DND-41 (cell line): ENCODE data around the gene TRPC4.

ENCODE experiments used
- ATAC-seq: fragments of 200-7000 bp; cut with Tn5 transposase; 3 replicates; pipeline ENCODE4 v1.9.1; 2021; ENCODE audit warnings: low read depth; ENCODE audit not compliant: insufficient read depth
- DNase-seq: peaks from one replicate; pipeline ENCODE4 v3.0.0-alpha.2; 2020
- H2AFZ ChIP-seq: 2 replicates; pipeline ENCODE4 v1.6.0; 2012; ENCODE audit warnings: low read depth, low read length
- H3K27ac ChIP-seq: 2 replicates; pipeline ENCODE4 v1.5.1; 2012; ENCODE audit warnings: low read length, inconsistent platforms
- H3K27me3 ChIP-seq: fragments of 200-600 bp; sonication (generic); 2 replicates; pipeline ENCODE4 v1.6.0; 2012; ENCODE audit warnings: low read length, mild to moderate bottlenecking, inconsistent platforms; ENCODE audit not compliant: insufficient read depth, poor library complexity
- H3K36me3 ChIP-seq: 2 replicates; pipeline ENCODE4 v1.5.1; 2012; ENCODE audit warnings: low read length, inconsistent platforms; ENCODE audit not compliant: insufficient read depth
- H3K4me1 ChIP-seq: 2 replicates; pipeline ENCODE4 v1.5.1; 2012; ENCODE audit warnings: mild to moderate bottlenecking, low read length; ENCODE audit not compliant: insufficient read depth
- H3K4me2 ChIP-seq: 2 replicates; pipeline ENCODE4 v1.6.0; 2012; ENCODE audit warnings: mild to moderate bottlenecking, moderate library complexity, low read length, inconsistent platforms; ENCODE audit not compliant: insufficient read depth
- H3K4me3 ChIP-seq, 2 experiments: fragments of 200-600 bp in 1 of 2; shearing (Covaris generic) in 1 of 2; 2 replicates each; pipeline ENCODE4 v1.5.1; 2012 to 2016; ENCODE audit warnings: inconsistent platforms in 2 of 2, low read length in 2 of 2, mild to moderate bottlenecking in 2 of 2, low read depth in 1 of 2, moderate library complexity in 1 of 2
- H3K79me2 ChIP-seq: 2 replicates; pipeline ENCODE4 v1.6.0; 2012; ENCODE audit warnings: low read length, inconsistent platforms; ENCODE audit not compliant: insufficient read depth
- H3K9ac ChIP-seq: 2 replicates; pipeline ENCODE4 v1.6.0; 2012; ENCODE audit warnings: low read depth, mild to moderate bottlenecking, inconsistent platforms, low read length, moderate library complexity
- H3K9me3 ChIP-seq: 2 replicates; pipeline ENCODE4 v1.5.1; 2012; ENCODE audit warnings: low read length, moderate library complexity, mild to moderate bottlenecking, inconsistent platforms; ENCODE audit not compliant: insufficient read depth, severe bottlenecking
- H4K20me1 ChIP-seq: 2 replicates; pipeline ENCODE4 v1.6.0; 2012; ENCODE audit warnings: low read length; ENCODE audit not compliant: insufficient read depth
- CTCF ChIP-seq: IDR thresholded peaks from 2 replicates; pipeline ENCODE4 v1.5.1; 2012; ENCODE audit warnings: borderline replicate concordance, low read length, moderate library complexity, mild to moderate bottlenecking; ENCODE audit not compliant: poor library complexity, severe bottlenecking; ENCODE audit errors: extremely low read depth
- EZH2 ChIP-seq: IDR thresholded peaks from 3 replicates; pipeline ENCODE4 v1.6.1; 2012; ENCODE audit warnings: borderline replicate concordance, low read depth, mild to moderate bottlenecking, moderate library complexity, low read length, inconsistent platforms; ENCODE audit not compliant: severe bottlenecking

TRPC4 gene

GRCh38 chr13:37686501-37686900 lies 183.1 kb downstream of the TRPC4 start:
- Histone ChIP-seq H3K4me1 (no peaks in the 10 kb centered on the region), H3K79me2 (no peaks in the 10 kb centered on the region), H3K27ac (no peak overlapping the region), H3K36me3 (no peaks in the 10 kb centered on the region), H3K27me3 (no peaks in the 10 kb centered on the region), H2AFZ (no peak overlapping the region), H4K20me1 (no peaks in the 10 kb centered on the region), H3K4me2 (no peak overlapping the region), H3K9me3 (no peaks in the 10 kb centered on the region), H3K9ac (no peak overlapping the region), H3K4me3 (no peak overlapping the region)
- ATAC-seq (no peak), DNase-seq (no peak)
- TF ChIP-seq EZH2 (no peak), CTCF (no peak)

GRCh38 chr13:37685206-37685605 lies 184.4 kb downstream of the TRPC4 start:
- H3K4me3 ChIP-seq: no peak overlapping the region
- no peak for ATAC-seq
- no peaks in the 10 kb centered on the region for H4K20me1 ChIP-seq
- no peaks in the 10 kb centered on the region for H3K9me3 ChIP-seq
- H3K4me2 ChIP-seq: no peak overlapping the region
- no peaks in the 10 kb centered on the region for H3K36me3 ChIP-seq
- H3K4me1 ChIP-seq: no peaks in the 10 kb centered on the region
- H3K9ac ChIP-seq: no peak overlapping the region
- TF ChIP-seq EZH2 (no peak), CTCF (no peak)
- H3K27me3 ChIP-seq: no peaks in the 10 kb centered on the region
- no peak overlapping the region for H2AFZ ChIP-seq
- no peak overlapping the region for H3K27ac ChIP-seq
- H3K79me2 ChIP-seq: no peaks in the 10 kb centered on the region
- DNase-seq: no peak

DNA sequence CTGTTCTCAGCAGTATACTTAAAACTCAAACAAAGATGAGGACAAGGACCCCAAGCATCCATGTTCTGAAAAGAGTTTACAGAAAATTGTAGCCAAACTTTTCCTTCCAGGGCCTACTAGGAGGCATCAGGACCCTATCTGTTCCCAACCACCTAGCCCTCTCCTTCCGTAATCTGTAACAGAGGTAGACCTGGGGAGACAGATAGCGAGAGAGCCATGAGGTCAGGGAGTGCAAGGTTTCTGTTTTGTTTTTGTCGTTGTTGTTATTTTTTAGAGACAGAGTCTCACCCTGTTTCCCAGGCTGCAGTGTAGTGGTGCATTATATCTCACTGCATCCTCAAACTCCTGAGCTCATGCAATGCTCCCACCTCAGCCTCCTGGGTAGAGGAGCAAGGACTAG lies 187.1 kb downstream of the TRPC4 start:
- H3K27me3 ChIP-seq: no peaks in the 10 kb centered on the region
- no peaks in the 10 kb centered on the region for H3K9me3 ChIP-seq
- DNase-seq (no peak), ATAC-seq (no peak)
- TF ChIP-seq EZH2 (no peak), CTCF (no peak)
- H3K4me3 ChIP-seq: no peak overlapping the region
- H3K4me2 ChIP-seq: no peak overlapping the region
- no peaks in the 10 kb centered on the region for H3K4me1 ChIP-seq
- H3K36me3 ChIP-seq: no peaks in the 10 kb centered on the region
- no peak overlapping the region for H3K27ac ChIP-seq
- no peak overlapping the region for H2AFZ ChIP-seq
- no peaks in the 10 kb centered on the region for H4K20me1 ChIP-seq
- H3K9ac ChIP-seq: no peak overlapping the region
- no peaks in the 10 kb centered on the region for H3K79me2 ChIP-seq

DNA sequence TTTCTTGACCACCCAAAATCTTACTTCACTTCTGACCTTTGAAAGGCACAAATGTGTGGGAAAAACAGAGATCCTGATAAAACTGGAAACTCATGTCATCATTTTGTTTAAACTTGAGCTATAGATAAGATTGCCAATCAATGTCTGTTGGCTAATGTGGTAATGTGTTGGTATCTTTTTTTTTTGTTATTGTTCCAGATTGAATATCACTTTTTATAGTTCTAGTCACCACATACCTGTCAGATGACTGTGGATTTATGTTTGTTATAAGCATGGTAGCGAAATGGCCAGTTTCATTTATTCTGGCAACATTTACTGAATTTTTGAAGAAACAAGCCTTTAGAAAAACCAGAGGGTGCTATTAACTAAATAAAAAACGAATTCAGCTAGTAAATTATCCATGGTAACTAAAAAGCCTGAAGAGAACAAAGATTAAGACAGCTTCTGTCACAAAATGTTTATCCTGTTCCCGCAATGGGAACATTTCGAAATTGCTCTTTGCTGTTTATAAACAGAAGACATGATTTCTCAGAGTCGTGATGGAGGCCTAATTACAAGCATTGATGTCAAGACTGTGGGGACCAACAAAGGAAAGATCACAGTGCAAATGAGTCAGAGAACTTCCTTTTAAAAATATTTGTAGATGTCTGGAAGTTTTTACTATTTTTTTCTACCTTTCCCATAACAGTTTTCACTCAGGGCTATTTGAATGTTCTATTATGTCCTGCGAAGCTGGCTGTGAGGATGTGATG lies 188.1 kb downstream of the TRPC4 start:
- H3K27me3 ChIP-seq: no peaks in the 10 kb centered on the region
- no peak for TF ChIP-seq EZH2
- no peak for TF ChIP-seq CTCF
- no peak overlapping the region for H3K27ac ChIP-seq
- no peaks in the 10 kb centered on the region for H3K9me3 ChIP-seq
- H3K4me3 ChIP-seq: no peak overlapping the region
- no peaks in the 10 kb centered on the region for H3K4me1 ChIP-seq
- DNase-seq (no peak), ATAC-seq (no peak)
- no peak overlapping the region for H2AFZ ChIP-seq
- no peaks in the 10 kb centered on the region for H4K20me1 ChIP-seq
- H3K4me2 ChIP-seq: no peak overlapping the region
- no peak overlapping the region for H3K9ac ChIP-seq
- no peaks in the 10 kb centered on the region for H3K36me3 ChIP-seq
- no peaks in the 10 kb centered on the region for H3K79me2 ChIP-seq
